Lung (tissue), 12 donors: ENCODE results near the gene RPP38. TPM values are rescaled to one million over a fixed set of nuclear protein-coding genes. Genes with fewer than 3 reads are reported as not detected.

Experiments
- ATAC-seq: fragments of 200-7000 bp; cut with Tn5 transposase; one replicate; pipeline ENCODE4 v1.9.1; 2020; ENCODE audit warnings: moderate number of reproducible peaks; ENCODE audit not compliant: insufficient read depth, low FRiP score
- DNase-seq, 3 donors: peaks; one replicate each; pipeline ENCODE4 v3.0.0-alpha.2; 2013 to 2017
- H3K27ac ChIP-seq, 2 donors: one replicate each; pipeline ENCODE4 v1.5.1; 2013; ENCODE audit warnings: mild to moderate bottlenecking in 2 of 2, moderate library complexity in 2 of 2, control low read depth in 1 of 2, inconsistent platforms in 1 of 2, low read depth in 1 of 2, low read length in 1 of 2
- H3K27me3 ChIP-seq, 3 donors: one replicate each; pipeline ENCODE4 v1.5.1; 2013; ENCODE audit warnings: low read length in 2 of 3; ENCODE audit not compliant: control insufficient read depth in 3 of 3, insufficient read depth in 3 of 3
- H3K36me3 ChIP-seq, 4 donors: one replicate each; pipeline ENCODE4 v1.5.1; 2013; ENCODE audit warnings: low read length in 4 of 4, mild to moderate bottlenecking in 1 of 4, moderate library complexity in 1 of 4; ENCODE audit not compliant: control insufficient read depth in 4 of 4, insufficient read depth in 4 of 4
- H3K4me1 ChIP-seq, 5 donors: one replicate each; pipeline ENCODE4 v1.5.1; 2013; ENCODE audit warnings: low read length in 5 of 5, mild to moderate bottlenecking in 2 of 5, moderate library complexity in 1 of 5; ENCODE audit not compliant: control insufficient read depth in 5 of 5, insufficient read depth in 5 of 5
- H3K4me3 ChIP-seq: one replicate; pipeline ENCODE4 v1.5.1; 2013; ENCODE audit warnings: mild to moderate bottlenecking, control low read depth, moderate library complexity
- H3K9ac ChIP-seq, 2 donors: one replicate each; pipeline ENCODE4 v1.5.1; 2013; ENCODE audit warnings: low read length in 2 of 2, control low read depth in 1 of 2; ENCODE audit not compliant: insufficient read depth in 1 of 2
- H3K9me3 ChIP-seq, 4 donors: one replicate each; pipeline ENCODE4 v1.5.1; 2013; ENCODE audit warnings: low read length in 3 of 4, mild to moderate bottlenecking in 1 of 4, moderate library complexity in 1 of 4; ENCODE audit not compliant: control insufficient read depth in 4 of 4, insufficient read depth in 3 of 4
- CTCF ChIP-seq: IDR thresholded peaks from 2 replicates; pipeline ENCODE4 v1.5.1; 2012; ENCODE audit warnings: mild to moderate bottlenecking; ENCODE audit errors: control extremely low read depth, extremely low read depth
- WGBS, 2 donors: extraction: QIAGEN DNeasy Blood & Tissue Kit; methylation state at CpG; one replicate each; pipeline ENCODE4 v1.1.7; 2013; 5-methylcytosine and 5-hydroxymethylcytosine counted together
- polyA plus RNA-seq, 2 donors: library from polyadenylated mRNA; stranded (reverse); fragments of 200-250 nt; gene quantifications; one replicate each; pipeline ENCODE4 v1.2.1, GENCODE V29; 2013
- total RNA-seq, 2 donors: library from RNA; depleted of rRNA in 1 of 2; stranded (reverse); fragments of >200 nt in 1 of 2; gene quantifications; one replicate each; pipeline ENCODE4 v1.2.1, GENCODE V29; 2014 to 2021
- donor health status: control.
- donor health status: control.
- donor health status: Bipolar disorder and iron deficiency.
- donor health status: healthy.
- donor health status: DM: yes; HTN: yes; CAD: no.

Gene RPP38
- total and polyA plus RNA-seq, 4 donors: 10.2 to 25.5 (median 18.1) TPM

GRCh38 chr10:15146366-15146765, 49.2 kb downstream of the RPP38 start:
- TF ChIP-seq CTCF: no peak
- Histone ChIP-seq H3K4me3 (no peak overlapping the region), H3K9ac (no peak overlapping the region), H3K36me3 (no peaks in the 10 kb centered on the region), H3K27me3 (no peaks in the 10 kb centered on the region), H3K4me1 (peaks cover 0 to 3% (median 0%) of the 10 kb centered on the region in 5 donors), H3K9me3 (no peaks in the 10 kb centered on the region), H3K27ac (no peak overlapping the region)
- WGBS, 2 donors: 82 to 84% methylated on average over 7 of the region's 7 CpGs
- ATAC-seq (no peak), DNase-seq (no peak)

- no peak for TF ChIP-seq CTCF
- DNase-seq: no peak
- Histone ChIP-seq H3K27me3 (no peaks in the 10 kb centered on the region), H3K36me3 (no peaks in the 10 kb centered on the region), H3K4me1 (peaks cover 0 to 3% (median 0%) of the 10 kb centered on the region in 5 donors), H3K27ac (no peak overlapping the region), H3K9me3 (no peaks in the 10 kb centered on the region), H3K9ac (no peak overlapping the region), H3K4me3 (no peak overlapping the region)
- whole genome bisulfite sequencing, 2 donors: 77 to 88% methylated on average over 4 of the region's 4 CpGs
- no peak for ATAC-seq
Observed at GRCh38 chr10:15147594-15148392, 50.6 kb downstream of the RPP38 start.

- WGBS, 2 donors: 89 to 92% methylated on average over 10 of the region's 10 CpGs
Observed at GRCh38 chr10:15149042-15149771, 52.1 kb downstream of the RPP38 start.

More at GRCh38 chr10:15149042-15149771, 52.1 kb downstream of the RPP38 start:
- no peaks in the 10 kb centered on the region for H3K9me3 ChIP-seq
- no peak overlapping the region for H3K27ac ChIP-seq
- DNase-seq: no peak
- TF ChIP-seq CTCF: no peak
- no peaks in the 10 kb centered on the region for H3K27me3 ChIP-seq
- H3K9ac ChIP-seq: no peak overlapping the region
- no peaks in the 10 kb centered on the region for H3K36me3 ChIP-seq
- peaks cover 0 to 3% (median 0%) of the 10 kb centered on the region in 5 donors for H3K4me1 ChIP-seq
- H3K4me3 ChIP-seq: no peak overlapping the region
- ATAC-seq: no peak
